ENCODE results near the gene RDH13.
"Not testable (repeated sequence)": the region's sequence is repeated elsewhere in the genome, so short reads cannot be mapped to it uniquely, and the experiment has no call there.

Gene RDH13

DNA sequence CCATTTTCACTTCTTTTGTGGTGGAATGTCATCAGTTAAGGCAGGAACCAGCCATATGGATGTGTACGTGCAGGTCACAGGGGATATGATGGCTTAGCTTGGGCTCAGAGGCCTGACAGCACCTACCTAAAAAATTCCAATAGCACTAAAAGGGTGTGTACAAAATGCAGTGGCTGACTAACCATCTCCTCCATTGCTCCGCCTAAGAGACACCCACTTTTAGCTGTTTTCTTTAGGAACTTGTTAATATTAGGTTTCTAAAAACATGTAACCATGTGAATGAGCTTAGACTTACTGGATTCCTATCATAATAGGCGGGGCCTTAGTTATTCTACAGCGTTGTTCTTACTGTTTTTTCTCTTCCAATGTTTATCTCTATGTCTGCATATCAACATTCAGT, 50.6 kb downstream of the RDH13 start:
- H3K4me3 ChIP-seq: no peak overlapping the region
- DNase-seq: no peak
- TF ChIP-seq, protein P1, sequence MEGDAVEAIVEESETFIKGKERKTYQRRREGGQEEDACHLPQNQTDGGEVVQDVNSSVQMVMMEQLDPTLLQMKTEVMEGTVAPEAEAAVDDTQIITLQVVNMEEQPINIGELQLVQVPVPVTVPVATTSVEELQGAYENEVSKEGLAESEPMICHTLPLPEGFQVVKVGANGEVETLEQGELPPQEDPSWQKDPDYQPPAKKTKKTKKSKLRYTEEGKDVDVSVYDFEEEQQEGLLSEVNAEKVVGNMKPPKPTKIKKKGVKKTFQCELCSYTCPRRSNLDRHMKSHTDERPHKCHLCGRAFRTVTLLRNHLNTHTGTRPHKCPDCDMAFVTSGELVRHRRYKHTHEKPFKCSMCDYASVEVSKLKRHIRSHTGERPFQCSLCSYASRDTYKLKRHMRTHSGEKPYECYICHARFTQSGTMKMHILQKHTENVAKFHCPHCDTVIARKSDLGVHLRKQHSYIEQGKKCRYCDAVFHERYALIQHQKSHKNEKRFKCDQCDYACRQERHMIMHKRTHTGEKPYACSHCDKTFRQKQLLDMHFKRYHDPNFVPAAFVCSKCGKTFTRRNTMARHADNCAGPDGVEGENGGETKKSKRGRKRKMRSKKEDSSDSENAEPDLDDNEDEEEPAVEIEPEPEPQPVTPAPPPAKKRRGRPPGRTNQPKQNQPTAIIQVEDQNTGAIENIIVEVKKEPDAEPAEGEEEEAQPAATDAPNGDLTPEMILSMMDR (IDR thresholded peaks at IDR 0.05): no peak
- intact Hi-C loops (cut with DNase I; ENCODE audit: low total_unique reads): no loop called here
- no peak overlapping the region for H3K27ac ChIP-seq
- H3K36me3 ChIP-seq: no peaks in the 10 kb centered on the region
- no peaks in the 10 kb centered on the region for H3K27me3 ChIP-seq
- no peaks in the 10 kb centered on the region for H3K9me3 ChIP-seq
- H3K4me1 ChIP-seq: no peaks in the 10 kb centered on the region

DNA sequence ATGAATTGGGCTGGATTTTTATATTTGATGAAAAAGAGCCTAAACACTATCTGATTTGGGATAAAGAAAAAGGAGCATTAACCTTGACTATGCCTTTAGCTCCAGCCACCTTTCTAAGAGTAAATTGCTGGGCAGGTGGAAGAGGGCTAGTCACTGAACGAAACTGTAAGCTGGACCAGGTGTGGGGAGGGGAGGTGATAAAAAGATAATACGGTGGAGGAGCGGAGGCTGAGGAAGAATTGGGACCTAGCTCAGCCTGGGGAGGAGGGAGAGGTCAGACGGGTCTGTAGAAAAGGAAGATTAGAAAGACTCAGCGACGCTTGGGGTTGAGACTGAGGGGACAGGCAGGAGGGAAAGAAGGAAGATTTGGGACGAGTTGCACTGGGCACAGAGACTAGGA, 52.4 kb downstream of the RDH13 start:
- intact Hi-C loops (cut with DNase I; ENCODE audit: low total_unique reads); H3K4me3 ChIP-seq; H3K27ac ChIP-seq; H3K9me3 ChIP-seq; H3K36me3 ChIP-seq; DNase-seq; H3K27me3 ChIP-seq; H3K4me1 ChIP-seq: not testable (repeated sequence)

DNA sequence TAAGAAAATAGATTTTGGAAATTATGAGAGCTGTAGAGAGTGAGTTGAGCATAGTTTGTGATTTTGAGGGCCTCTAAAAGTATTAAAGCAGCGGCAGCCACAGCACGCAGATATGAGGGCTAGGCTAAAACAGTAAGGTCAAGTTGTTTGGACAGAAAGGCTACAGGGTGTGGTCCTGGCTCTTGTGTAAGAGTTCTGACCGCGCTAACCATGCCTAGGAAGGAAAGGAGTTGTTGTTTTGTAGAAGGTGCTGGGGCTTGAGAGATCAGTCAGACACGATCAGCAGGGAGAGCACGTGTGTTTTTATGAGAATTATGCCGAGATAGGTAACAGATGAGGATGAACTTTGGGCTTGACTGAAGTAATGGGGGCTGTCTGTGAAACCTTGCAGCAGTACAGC, 54.2 kb downstream of the RDH13 start:
- intact Hi-C loops (cut with DNase I; ENCODE audit: low total_unique reads); H3K27ac ChIP-seq; H3K4me3 ChIP-seq; H3K4me1 ChIP-seq; H3K36me3 ChIP-seq; H3K9me3 ChIP-seq; DNase-seq; H3K27me3 ChIP-seq: not testable (repeated sequence)

DNA sequence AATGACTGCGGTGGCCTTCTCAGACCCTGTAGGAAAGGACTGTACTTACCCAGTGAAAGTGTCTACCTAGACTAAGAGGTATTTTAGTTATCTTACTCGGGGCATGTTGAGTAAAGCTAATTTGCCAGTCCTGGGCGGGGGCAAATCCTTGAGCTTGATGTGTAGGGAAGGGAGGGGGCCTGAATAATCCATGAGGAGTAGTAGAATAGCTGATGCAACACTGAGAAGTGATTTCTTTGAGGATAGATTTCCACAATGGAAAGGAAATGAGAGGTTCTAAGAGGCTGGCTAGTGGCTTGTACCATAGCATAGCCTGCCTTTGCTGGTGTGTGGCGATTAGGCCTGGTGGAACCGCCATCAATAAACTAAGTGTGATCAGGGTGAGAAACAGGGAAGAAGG, 54.8 kb downstream of the RDH13 start:
- DNase-seq; H3K9me3 ChIP-seq; H3K4me3 ChIP-seq; H3K36me3 ChIP-seq; H3K27ac ChIP-seq; H3K4me1 ChIP-seq; intact Hi-C loops (cut with DNase I; ENCODE audit: low total_unique reads); H3K27me3 ChIP-seq: not testable (repeated sequence)

DNA sequence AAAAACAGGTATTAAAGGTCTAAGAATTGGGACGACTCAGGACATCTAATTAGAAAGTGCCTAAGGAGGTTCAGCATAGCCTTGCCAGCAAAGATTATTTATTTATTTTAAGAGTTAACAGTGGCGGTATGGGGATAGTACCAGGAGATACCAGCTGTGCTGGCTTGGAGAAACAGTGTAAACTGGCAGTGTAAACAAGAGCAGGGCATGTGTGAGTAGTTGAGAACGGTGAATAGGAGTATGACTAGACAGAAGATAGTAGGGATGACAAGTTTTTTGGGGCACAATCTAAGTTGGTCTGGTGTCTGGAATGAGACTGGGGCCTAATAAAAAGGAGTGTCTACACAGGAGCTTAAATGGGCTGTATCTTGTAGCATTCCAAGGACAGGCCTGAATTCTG, 55.4 kb downstream of the RDH13 start:
- H3K4me3 ChIP-seq; intact Hi-C loops (cut with DNase I; ENCODE audit: low total_unique reads); H3K27ac ChIP-seq; DNase-seq; H3K4me1 ChIP-seq; H3K9me3 ChIP-seq; H3K27me3 ChIP-seq; H3K36me3 ChIP-seq: not testable (repeated sequence)

DNA sequence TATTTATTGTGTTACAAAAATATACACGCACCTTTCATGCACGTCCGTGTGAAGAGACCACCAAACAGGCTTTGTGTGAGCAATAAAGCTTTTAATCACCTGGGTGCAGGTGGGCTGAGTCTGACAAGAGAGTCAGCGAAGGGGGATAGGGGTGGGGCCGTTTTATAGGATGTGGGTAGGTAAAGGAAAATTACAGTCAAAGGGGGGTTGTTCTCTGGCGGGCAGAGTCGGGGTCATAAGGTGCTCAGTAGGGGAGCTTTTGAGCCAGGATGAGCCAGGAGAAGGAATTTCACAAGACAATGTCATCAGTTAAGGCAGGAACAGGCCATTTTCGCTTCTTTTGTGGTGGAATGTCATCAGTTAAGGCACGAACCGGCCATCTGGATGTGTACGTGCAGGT, 56.2 kb downstream of the RDH13 start:
- H3K4me1 ChIP-seq; H3K36me3 ChIP-seq; DNase-seq; H3K27ac ChIP-seq; H3K9me3 ChIP-seq; H3K27me3 ChIP-seq; intact Hi-C loops (cut with DNase I; ENCODE audit: low total_unique reads): not testable (repeated sequence)
- peak overlapping the region; percentile 40 to 42 for H3K4me3 ChIP-seq

DNA sequence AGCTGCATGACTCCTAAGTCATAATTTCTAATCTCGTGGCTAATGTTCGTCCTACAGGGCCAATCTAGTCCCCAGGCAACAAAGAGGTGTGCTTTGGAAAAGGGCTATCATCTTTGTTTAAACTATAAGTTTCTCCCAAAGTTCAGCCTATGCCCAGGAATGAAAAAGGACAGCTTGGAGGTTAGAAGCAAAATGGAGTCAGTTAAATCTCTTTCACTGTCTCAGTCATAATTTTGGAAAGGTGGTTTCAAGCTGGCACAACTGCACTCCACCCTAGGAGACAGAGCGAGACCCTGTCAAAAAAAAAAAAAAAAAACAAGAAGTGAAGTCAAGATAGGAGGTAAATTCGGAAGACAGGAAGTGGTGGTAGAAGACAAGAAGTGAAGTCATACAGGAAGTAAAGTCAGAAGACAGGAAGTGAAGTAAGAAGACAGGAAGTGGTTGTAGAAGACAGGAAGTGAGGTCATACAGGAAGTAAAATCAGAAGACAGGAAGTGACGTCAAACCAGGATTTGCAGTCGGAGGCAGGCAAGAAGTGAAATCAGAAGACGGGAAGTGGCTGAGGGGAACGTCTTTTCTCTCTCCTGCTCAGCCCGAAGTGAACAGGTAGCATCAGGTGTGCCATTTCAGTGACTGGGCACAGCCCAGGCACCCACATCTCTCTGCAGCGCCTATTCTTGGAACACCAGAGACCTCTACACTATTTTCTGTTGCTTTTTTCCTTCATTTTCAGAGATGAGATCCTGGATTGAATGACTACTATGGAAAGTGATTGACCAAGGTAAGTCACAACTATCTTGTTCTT, 57.1 kb downstream of the RDH13 start:
- TF ChIP-seq, protein P1 (IDR thresholded peaks at IDR 0.05): no peak
- H3K9me3 ChIP-seq: no peaks in the 10 kb centered on the region
- H3K27me3 ChIP-seq: no peaks in the 10 kb centered on the region
- no peaks in the 10 kb centered on the region for H3K36me3 ChIP-seq
- H3K4me1 ChIP-seq: no peaks in the 10 kb centered on the region
- H3K4me3 ChIP-seq: peak overlapping the region; percentile 40 to 42
- H3K27ac ChIP-seq: no peak overlapping the region
- DNase-seq: no peak
- intact Hi-C loops (cut with DNase I; ENCODE audit: low total_unique reads): no loop called here

DNA sequence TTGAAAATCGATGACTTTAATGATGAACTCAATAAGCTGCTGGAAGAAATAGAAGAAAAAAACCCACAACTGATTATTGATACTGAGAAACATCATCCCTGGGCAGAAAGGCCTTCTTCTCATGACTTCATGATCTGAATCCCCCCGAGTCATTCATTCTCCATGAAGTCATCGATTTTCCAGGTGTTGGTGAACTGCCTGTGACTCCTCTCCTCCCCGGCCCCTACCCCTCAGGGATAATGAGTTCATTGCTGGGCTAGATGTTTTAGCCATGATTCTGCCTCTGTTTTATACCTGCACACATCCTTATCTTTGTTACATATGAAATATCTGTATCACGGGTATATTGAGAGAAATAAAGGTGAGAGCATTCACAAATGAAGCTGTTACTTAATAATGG, 62.2 kb downstream of the RDH13 start:
- TF ChIP-seq, protein P1 (IDR thresholded peaks at IDR 0.05): no peak

DNA sequence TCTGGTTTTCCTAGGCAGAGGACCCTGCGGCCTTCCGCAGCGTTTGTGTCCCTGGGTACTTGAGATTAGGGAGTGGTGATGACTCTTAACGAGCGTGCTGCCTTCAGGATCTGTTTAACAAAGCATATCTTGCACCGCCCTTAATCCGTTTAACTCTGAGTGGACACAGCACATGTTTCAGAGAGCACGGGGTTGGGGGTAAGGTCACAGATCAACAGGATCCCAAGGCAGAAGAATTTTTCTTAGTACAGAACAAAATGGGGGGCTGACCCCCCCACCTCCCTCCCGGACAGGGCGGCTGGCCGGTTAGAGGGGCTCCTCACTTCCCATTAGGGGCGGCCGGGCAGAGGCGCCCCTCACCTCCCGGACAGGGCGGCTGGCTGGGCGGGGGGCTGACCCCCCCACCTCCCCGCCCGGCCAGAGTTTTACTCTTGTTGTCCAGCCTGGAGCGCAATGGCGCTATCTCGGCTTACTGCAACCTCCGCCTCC, 64.2 kb downstream of the RDH13 start:
- H3K27me3 ChIP-seq; H3K9me3 ChIP-seq; H3K4me1 ChIP-seq; H3K27ac ChIP-seq; DNase-seq; H3K4me3 ChIP-seq; intact Hi-C loops (cut with DNase I; ENCODE audit: low total_unique reads); H3K36me3 ChIP-seq: not testable (repeated sequence)

More for the DNA sequence above, 62.2 kb downstream of the RDH13 start:
- no peak overlapping the region for H3K4me3 ChIP-seq
- H3K9me3 ChIP-seq: no peaks in the 10 kb centered on the region
- no peak overlapping the region for H3K27ac ChIP-seq
- intact Hi-C loops (cut with DNase I; ENCODE audit: low total_unique reads): no loop called here
- DNase-seq: no peak
- no peaks in the 10 kb centered on the region for H3K36me3 ChIP-seq
- H3K4me1 ChIP-seq: no peaks in the 10 kb centered on the region
- H3K27me3 ChIP-seq: no peaks in the 10 kb centered on the region

Measured in tibial artery (tissue), 4 donors.